Left kidney (tissue), 2 donors: ENCODE results near the gene GALNT11. TPM values are rescaled to one million over a fixed set of nuclear protein-coding genes. Genes with fewer than 3 reads are reported as not detected.
A peak's percentile ranks its signal among the peaks of the same experiment; 100 is the strongest.

Experiments used
- DNase-seq: peaks from one replicate; pipeline ENCODE4 v3.0.0-alpha.2; 2013
- polyA plus RNA-seq: library from polyadenylated mRNA; unstranded; fragments of 120-200 nt; gene quantifications from one replicate; pipeline ENCODE4 v1.2.1, GENCODE V29; 2013; ENCODE audit not compliant: insufficient read length

Gene GALNT11
- polyA plus RNA-seq, 1 donor: 127 TPM

- DNase-seq: no peak
These were observed 89.7 kb downstream of the GALNT11 start for GRCh38 chr7:152115021-152115718.

- DNase-seq: no peak
These were observed 91.9 kb downstream of the GALNT11 start for GRCh38 chr7:152117356-152117755.

- DNase-seq: no peak
These were observed 94.7 kb downstream of the GALNT11 start for GRCh38 chr7:152120210-152120609.

- no peak for DNase-seq
These were observed 95.3 kb downstream of the GALNT11 start for GRCh38 chr7:152120776-152121175.

- DNase-seq: no peak
These were observed 96.0 kb downstream of the GALNT11 start for GRCh38 chr7:152121432-152121831.

- no peak for DNase-seq
These were observed 97.1 kb downstream of the GALNT11 start for GRCh38 chr7:152122540-152122939.

- DNase-seq: no peak
These were observed 101.3 kb downstream of the GALNT11 start for GRCh38 chr7:152126741-152127140.

- no peak for DNase-seq
These were observed 101.8 kb downstream of the GALNT11 start for GRCh38 chr7:152127229-152127628.

GRCh38 chr7:152128252-152128651 is 102.8 kb downstream of the GALNT11 start:
- DNase-seq: no peak

- DNase-seq: no peak
These were observed 103.4 kb downstream of the GALNT11 start for GRCh38 chr7:152128741-152129461.

GRCh38 chr7:152129682-152130081 is 104.2 kb downstream of the GALNT11 start:
- DNase-seq: no peak

- no peak for DNase-seq
These were observed 105.5 kb downstream of the GALNT11 start for GRCh38 chr7:152130658-152131590.

- no peak for DNase-seq
These were observed 106.6 kb downstream of the GALNT11 start for GRCh38 chr7:152131981-152132494.

GRCh38 chr7:152132812-152133211 is 107.3 kb downstream of the GALNT11 start:
- no peak for DNase-seq

- DNase-seq: no peak
These were observed 108.3 kb downstream of the GALNT11 start for GRCh38 chr7:152133804-152134203.

- DNase-seq: peak; percentile 15
These were observed 111.2 kb downstream of the GALNT11 start for GRCh38 chr7:152136686-152137085.

- no peak for DNase-seq
These were observed 112.1 kb downstream of the GALNT11 start for GRCh38 chr7:152137476-152138025.

GRCh38 chr7:152140067-152140466 is 114.6 kb downstream of the GALNT11 start:
- no peak for DNase-seq

GRCh38 chr7:152140560-152140959 is 115.1 kb downstream of the GALNT11 start:
- DNase-seq: no peak

GRCh38 chr7:152142976-152143595 is 117.6 kb downstream of the GALNT11 start:
- no peak for DNase-seq

GRCh38 chr7:152144557-152145245 is 119.2 kb downstream of the GALNT11 start:
- DNase-seq: no peak
